Activated T-helper 1 cell treated with anti-CD3 and anti-CD28 coated beads, Interleukin-2, amount 50 U/mL, for 16 hours (primary cell): ENCODE results near the gene GRIA2.
"Not testable (repeated sequence)": the region's sequence is repeated elsewhere in the genome, so short reads cannot be mapped to it uniquely, and the experiment has no call there.

Experiments used
- DNase-seq, 2 donors: peaks; one replicate each; pipeline ENCODE4 v3.0.0-alpha.2; 2020; ENCODE audit warnings: low read depth in 1 of 2, low spot score in 1 of 2

GRIA2 gene

GRCh38 chr4:157220371-157220881, at the start of gene GRIA2:
GRIA2 (plus strand) TSS chr4:157220728; CDS start chr4:157221043, 315 bp downstream.
- DNase-seq = no peak

GRCh38 chr4:157172011-157172410, 48.5 kb upstream of the GRIA2 start:
- no peak for DNase-seq

GRCh38 chr4:157180268-157180667, 40.3 kb upstream of the GRIA2 start:
- not testable (repeated sequence) for DNase-seq

- no peak for DNase-seq
These were observed 36.2 kb upstream of the GRIA2 start for GRCh38 chr4:157184300-157184699.

GRCh38 chr4:157185363-157185762, 35.2 kb upstream of the GRIA2 start:
- DNase-seq = no peak

- DNase-seq = no peak
These were observed 25.2 kb upstream of the GRIA2 start for GRCh38 chr4:157195374-157195773.

- DNase-seq = no peak
These were observed 24.5 kb upstream of the GRIA2 start for GRCh38 chr4:157196046-157196445.

- no peak for DNase-seq
These were observed 15.8 kb upstream of the GRIA2 start for GRCh38 chr4:157204634-157205244.

- no peak for DNase-seq
These were observed 2.8 kb upstream of the GRIA2 start for GRCh38 chr4:157217708-157218107.

GRCh38 chr4:157219711-157220370, 687 bp upstream of the GRIA2 start:
- no peak for DNase-seq

- DNase-seq = no peak
These were observed 932 bp downstream of the GRIA2 start for GRCh38 chr4:157221426-157221894.

- no peak for DNase-seq
These were observed 1.6 kb downstream of the GRIA2 start for GRCh38 chr4:157221895-157222770.

- DNase-seq = no peak
These were observed 2.2 kb downstream of the GRIA2 start for GRCh38 chr4:157222771-157223160.

- DNase-seq = no peak
These were observed 2.9 kb downstream of the GRIA2 start for GRCh38 chr4:157223456-157223855.

- no peak for DNase-seq
These were observed 4.6 kb downstream of the GRIA2 start for GRCh38 chr4:157225096-157225495.

- DNase-seq = no peak
These were observed 5.5 kb downstream of the GRIA2 start for GRCh38 chr4:157226035-157226434.

- DNase-seq = no peak
These were observed 6.1 kb downstream of the GRIA2 start for GRCh38 chr4:157226601-157227000.

- DNase-seq = no peak
These were observed 11.0 kb downstream of the GRIA2 start for GRCh38 chr4:157231525-157231924.

GRCh38 chr4:157242871-157243270, 22.3 kb downstream of the GRIA2 start:
- no peak for DNase-seq

GRCh38 chr4:157244348-157244747, 23.8 kb downstream of the GRIA2 start:
- no peak for DNase-seq

- no peak for DNase-seq
These were observed 24.8 kb downstream of the GRIA2 start for GRCh38 chr4:157245351-157245750.

- DNase-seq = no peak
These were observed 26.4 kb downstream of the GRIA2 start for GRCh38 chr4:157246964-157247363.
